OCI-LY3 (cell line): Measurements from ENCODE around the gene INSL3.

Experiments
- H2AFZ ChIP-seq: fragments of 200-600, 300-600 bp; shearing (Covaris generic); 2 replicates; pipeline ENCODE4 v1.6.0; 2014; ENCODE audit warnings: antibody characterized with exemption, low read depth, low read length
- H3K27ac ChIP-seq: fragments of 200-600, 300-600 bp; sonication (generic); 2 replicates; pipeline ENCODE4 v1.5.1; 2014; ENCODE audit warnings: mild to moderate bottlenecking, low read length, moderate library complexity, mixed read lengths
- H3K27me3 ChIP-seq: fragments of 200-600, 300-600 bp; sonication (generic); 2 replicates; pipeline ENCODE4 v1.6.1; 2014; ENCODE audit warnings: low read depth, low read length, mixed read lengths
- H3K36me3 ChIP-seq: fragments of 200-600, 300-600 bp; sonication (generic); replicated peaks from 2 replicates; pipeline ENCODE3; 2014; ENCODE audit warnings: low read depth, low read length, mixed read lengths
- H3K4me1 ChIP-seq: fragments of 300-600, 200-600 bp; sonication (generic); 2 replicates; pipeline ENCODE4 v1.6.1; 2014; ENCODE audit warnings: low read length, mixed read lengths
- H3K4me2 ChIP-seq: fragments of 200-600, 300-600 bp; sonication (generic); 2 replicates; pipeline ENCODE4 v1.6.1; 2014; ENCODE audit warnings: low read length, mixed read lengths
- H3K4me3 ChIP-seq: fragments of 300-600, 200-600 bp; sonication (generic); 2 replicates; pipeline ENCODE4 v1.5.1; 2014; ENCODE audit warnings: antibody characterized with exemption, mild to moderate bottlenecking, low read length, moderate library complexity
- H3K79me2 ChIP-seq: fragments of 300-600, 200-600 bp; shearing (Covaris generic); 2 replicates; pipeline ENCODE4 v1.6.1; 2014; ENCODE audit warnings: mild to moderate bottlenecking, low read length, mixed read lengths
- H3K9ac ChIP-seq: fragments of 300-600, 200-600 bp; shearing (Covaris generic); 2 replicates; pipeline ENCODE4 v1.6.0; 2014; ENCODE audit warnings: mild to moderate bottlenecking, low read length, moderate library complexity
- H3K9me3 ChIP-seq: fragments of 200-600, 300-600 bp; shearing (Covaris generic); 2 replicates; pipeline ENCODE4 v1.6.1; 2014; ENCODE audit warnings: low read length, mixed read lengths; ENCODE audit not compliant: insufficient read depth
- H4K20me1 ChIP-seq: fragments of 200-600, 300-600 bp; sonication (generic); 2 replicates; pipeline ENCODE4 v1.6.1; 2016; ENCODE audit warnings: low read length, mixed read lengths; ENCODE audit not compliant: insufficient read depth
- EZH2phosphoT487 ChIP-seq: fragments of 200-600 bp; shearing (Covaris generic); IDR thresholded peaks from 2 replicates; pipeline ENCODE4 v1.6.1; 2018; ENCODE audit warnings: antibody characterized with exemption, mixed run types, low read depth
- TF ChIP-seq, protein P1 (sequence below): fragments of 200-600, 300-600 bp; sonication (generic); IDR thresholded peaks from 2 replicates; pipeline ENCODE4 v1.5.1; 2014; ENCODE audit warnings: antibody characterized with exemption, low read length, low read depth

Gene INSL3

DNA sequence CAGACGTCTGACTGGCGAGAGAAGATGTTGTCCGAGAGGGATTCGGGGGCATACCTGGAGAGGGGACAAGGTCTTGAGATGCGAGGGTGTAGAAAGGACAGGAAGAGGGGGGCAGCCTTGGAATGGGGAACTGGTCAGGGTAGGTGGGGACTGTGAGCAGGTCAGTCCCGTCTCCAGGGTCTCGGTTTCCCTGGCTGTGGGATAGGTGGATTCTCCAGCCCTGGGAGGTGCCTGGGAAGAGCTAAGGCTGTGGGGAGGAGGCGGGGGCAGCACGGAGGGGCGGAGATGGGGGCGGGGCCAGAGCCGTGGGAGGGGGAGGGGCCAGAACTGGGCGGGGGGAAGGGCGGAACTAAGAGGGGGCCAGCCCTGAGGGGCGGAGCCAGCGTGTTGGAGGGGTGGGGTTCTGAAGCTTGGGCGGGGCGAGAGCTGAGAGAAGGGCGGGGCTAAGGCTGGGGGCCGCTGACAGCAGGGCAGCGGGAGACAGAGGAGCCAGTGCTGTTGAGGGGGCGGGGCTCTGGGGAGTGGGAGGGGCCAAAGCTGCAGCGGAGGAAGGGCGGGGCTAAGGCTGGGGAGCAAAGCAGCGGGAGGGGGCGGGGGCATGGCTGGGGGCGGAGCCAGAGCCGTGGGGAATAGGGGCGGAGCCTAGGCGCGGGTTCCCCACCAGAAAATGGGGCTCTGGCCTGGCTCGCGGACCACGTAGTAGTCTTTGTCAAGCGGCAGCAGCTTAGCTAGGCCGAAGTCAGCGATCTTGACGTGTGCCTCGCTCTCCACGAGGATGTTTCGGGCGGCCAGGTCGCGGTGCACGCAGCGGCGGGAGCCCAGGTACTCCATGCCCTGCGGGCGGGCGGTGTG, 9.5 kb upstream of the INSL3 start:
- Histone ChIP-seq H3K9ac (no peak overlapping the region), H3K27ac (no peak overlapping the region), H3K4me3 (no peak overlapping the region), H3K27me3 (no peaks in the 10 kb centered on the region), H3K4me1 (no peaks in the 10 kb centered on the region), H3K4me2 (no peak overlapping the region), H2AFZ (no peak overlapping the region), H3K79me2 (no peaks in the 10 kb centered on the region), H3K36me3 (peaks cover 59% of the 10 kb centered on the region), H3K9me3 (no peaks in the 10 kb centered on the region), H4K20me1 (no peaks in the 10 kb centered on the region)
- no peak for TF ChIP-seq EZH2phosphoT487
- TF ChIP-seq, protein P1, sequence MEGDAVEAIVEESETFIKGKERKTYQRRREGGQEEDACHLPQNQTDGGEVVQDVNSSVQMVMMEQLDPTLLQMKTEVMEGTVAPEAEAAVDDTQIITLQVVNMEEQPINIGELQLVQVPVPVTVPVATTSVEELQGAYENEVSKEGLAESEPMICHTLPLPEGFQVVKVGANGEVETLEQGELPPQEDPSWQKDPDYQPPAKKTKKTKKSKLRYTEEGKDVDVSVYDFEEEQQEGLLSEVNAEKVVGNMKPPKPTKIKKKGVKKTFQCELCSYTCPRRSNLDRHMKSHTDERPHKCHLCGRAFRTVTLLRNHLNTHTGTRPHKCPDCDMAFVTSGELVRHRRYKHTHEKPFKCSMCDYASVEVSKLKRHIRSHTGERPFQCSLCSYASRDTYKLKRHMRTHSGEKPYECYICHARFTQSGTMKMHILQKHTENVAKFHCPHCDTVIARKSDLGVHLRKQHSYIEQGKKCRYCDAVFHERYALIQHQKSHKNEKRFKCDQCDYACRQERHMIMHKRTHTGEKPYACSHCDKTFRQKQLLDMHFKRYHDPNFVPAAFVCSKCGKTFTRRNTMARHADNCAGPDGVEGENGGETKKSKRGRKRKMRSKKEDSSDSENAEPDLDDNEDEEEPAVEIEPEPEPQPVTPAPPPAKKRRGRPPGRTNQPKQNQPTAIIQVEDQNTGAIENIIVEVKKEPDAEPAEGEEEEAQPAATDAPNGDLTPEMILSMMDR, result no peak

DNA sequence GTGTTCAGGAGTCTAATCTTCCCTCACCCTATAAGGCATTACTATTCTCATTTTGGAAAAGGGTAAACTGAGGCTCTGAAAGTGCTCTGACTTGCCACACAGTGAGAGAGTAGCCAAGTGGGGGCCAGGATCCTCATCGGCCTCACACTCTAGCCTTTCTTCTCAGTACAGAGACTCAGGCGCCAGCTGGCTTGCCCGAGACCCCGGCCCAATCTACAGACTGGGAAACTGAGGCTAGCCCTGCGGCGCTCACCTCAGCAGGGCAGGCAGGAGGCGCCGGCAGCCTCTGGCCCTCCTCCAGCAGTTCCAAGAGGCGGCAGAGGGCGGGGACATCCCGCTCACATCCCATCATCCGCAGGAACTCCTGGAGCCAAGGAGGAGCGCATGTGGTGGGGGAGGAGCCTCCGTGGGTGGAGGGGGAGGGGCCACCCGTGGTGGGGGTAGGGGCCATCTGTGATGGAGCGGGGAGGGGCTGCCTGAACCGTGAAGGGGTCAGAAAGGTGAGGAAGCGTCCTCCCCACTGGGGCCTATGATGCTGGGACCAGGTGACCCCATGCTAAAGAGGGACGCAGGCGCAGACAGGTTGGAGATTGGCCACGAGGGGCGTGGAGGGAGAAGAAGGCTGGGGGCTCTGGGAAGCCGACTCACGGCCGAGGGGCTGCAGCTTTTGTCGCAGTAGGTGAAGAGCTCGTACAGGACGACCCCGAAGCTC, 8.7 kb upstream of the INSL3 start:
- Histone ChIP-seq H3K4me3 (no peak overlapping the region), H3K4me2 (no peak overlapping the region), H2AFZ (no peak overlapping the region), H3K36me3 (peaks cover 54% of the 10 kb centered on the region), H3K27ac (no peak overlapping the region), H3K79me2 (no peaks in the 10 kb centered on the region), H4K20me1 (peaks cover 2% of the 10 kb centered on the region; the same call in 1 of the 2 replicates), H3K27me3 (no peaks in the 10 kb centered on the region), H3K9ac (no peak overlapping the region), H3K9me3 (no peaks in the 10 kb centered on the region), H3K4me1 (no peaks in the 10 kb centered on the region)
- TF ChIP-seq, protein P1, result no peak
- TF ChIP-seq EZH2phosphoT487, result no peak

DNA sequence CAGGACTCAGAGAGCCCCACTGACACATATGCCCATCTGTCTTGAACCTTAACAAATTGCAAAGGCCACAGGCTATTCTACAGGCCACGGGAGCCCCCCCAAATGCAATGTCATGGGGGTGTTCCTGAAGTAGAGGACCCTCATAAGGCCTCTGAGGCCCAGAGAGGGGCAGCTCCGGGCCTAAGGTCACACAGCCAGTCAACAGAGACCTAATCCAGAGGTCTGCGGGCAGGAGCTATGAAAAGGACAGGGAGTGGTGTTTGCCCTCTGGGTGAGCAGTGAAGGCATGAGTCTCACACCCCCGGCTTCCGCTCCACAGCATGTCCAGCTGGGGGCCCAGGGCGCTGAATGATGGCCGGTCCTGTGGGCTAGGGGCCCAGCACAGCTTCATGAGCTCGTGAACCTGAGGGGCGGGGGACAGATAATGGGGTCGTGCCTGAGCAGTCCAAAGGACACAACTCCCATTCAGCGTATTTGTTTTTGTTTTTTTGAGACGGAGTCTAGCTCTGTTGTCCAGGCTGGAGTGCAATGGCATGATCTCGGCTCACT, 5.3 kb upstream of the INSL3 start:
- H3K36me3 ChIP-seq, result peaks cover 36% of the 10 kb centered on the region
- H3K4me3 ChIP-seq, result no peak overlapping the region
- no peak overlapping the region for H2AFZ ChIP-seq
- no peak overlapping the region for H3K27ac ChIP-seq
- H4K20me1 ChIP-seq, result peaks cover 2% of the 10 kb centered on the region; the same call in 1 of the 2 replicates
- H3K79me2 ChIP-seq, result no peaks in the 10 kb centered on the region
- H3K9ac ChIP-seq, result no peak overlapping the region
- H3K4me1 ChIP-seq, result no peaks in the 10 kb centered on the region
- no peaks in the 10 kb centered on the region for H3K27me3 ChIP-seq
- no peak overlapping the region for H3K4me2 ChIP-seq
- TF ChIP-seq EZH2phosphoT487, result no peak
- TF ChIP-seq, protein P1, result no peak
- no peaks in the 10 kb centered on the region for H3K9me3 ChIP-seq

DNA sequence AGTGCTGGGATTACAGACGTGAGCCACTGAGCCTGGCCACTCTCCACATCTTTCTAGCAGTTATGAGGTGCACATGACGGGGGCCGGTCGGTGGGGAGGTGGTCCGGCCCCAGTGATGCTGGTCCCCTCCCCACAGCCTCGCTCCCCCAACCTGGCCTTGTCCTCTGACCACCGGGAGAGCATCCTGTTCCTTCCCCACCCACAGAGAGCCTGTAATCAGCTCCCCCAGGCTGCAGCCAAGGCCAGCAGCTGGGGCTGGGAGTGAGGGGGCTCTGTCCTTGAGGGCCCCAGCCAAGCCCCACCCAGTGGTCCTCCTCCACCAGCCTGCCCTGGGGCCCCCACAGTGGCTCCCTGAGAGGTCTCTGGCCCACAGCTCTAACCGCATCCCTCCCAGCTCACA, 3.0 kb upstream of the INSL3 start:
- H2AFZ ChIP-seq, result no peak overlapping the region
- H3K9me3 ChIP-seq, result no peaks in the 10 kb centered on the region
- H3K4me3 ChIP-seq, result no peak overlapping the region
- no peak overlapping the region for H3K9ac ChIP-seq
- no peak overlapping the region for H3K4me2 ChIP-seq
- TF ChIP-seq, protein P1, result no peak
- TF ChIP-seq EZH2phosphoT487, result no peak
- peaks cover 2% of the 10 kb centered on the region; the same call in 1 of the 2 replicates for H4K20me1 ChIP-seq
- H3K79me2 ChIP-seq, result no peaks in the 10 kb centered on the region
- H3K4me1 ChIP-seq, result no peaks in the 10 kb centered on the region
- no peaks in the 10 kb centered on the region for H3K27me3 ChIP-seq
- H3K27ac ChIP-seq, result no peak overlapping the region
- peaks cover 16% of the 10 kb centered on the region for H3K36me3 ChIP-seq
